Epithelial cell of esophagus (primary cell): Measurements from ENCODE around the gene ACAD11.

Source experiments
- DNase-seq: peaks from one replicate; pipeline ENCODE4 v3.0.0; 2010; ENCODE audit warnings: low read depth
- H3K4me3 ChIP-seq: 2 replicates; pipeline ENCODE4 v1.5.1; 2011; ENCODE audit warnings: mild to moderate bottlenecking, low read length, control low read depth
- CTCF ChIP-seq: IDR thresholded peaks from 2 replicates; pipeline ENCODE4 v1.5.1; 2011; ENCODE audit warnings: low read depth, mild to moderate bottlenecking, low read length, control low read depth, inconsistent platforms; ENCODE audit not compliant: insufficient read depth; ENCODE audit errors: missing control alignments

The ACAD11 gene

DNA sequence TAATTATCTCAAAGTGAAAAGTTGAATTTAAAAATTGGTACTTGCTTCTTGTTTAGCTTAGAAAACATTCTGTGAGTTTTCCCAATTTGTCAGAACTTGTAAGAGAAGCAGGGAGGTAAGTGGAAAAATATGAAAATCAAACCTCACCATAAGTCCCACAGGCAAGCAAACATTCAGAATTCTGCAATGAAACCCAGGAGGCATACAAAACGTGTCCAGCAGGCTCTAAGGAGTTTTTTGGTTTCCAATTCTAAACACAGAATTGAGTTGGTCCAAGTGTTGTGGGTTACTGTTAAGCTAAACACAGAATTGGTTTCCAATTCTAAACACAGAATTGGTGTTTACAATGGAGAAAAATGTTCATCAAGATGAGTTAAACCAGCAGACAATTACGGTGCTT lies 89.6 kb downstream of the ACAD11 start:
- DNase-seq, result no peak
- TF ChIP-seq CTCF, result no peak
- no peak overlapping the region for H3K4me3 ChIP-seq

- DNase-seq, result no peak
- no peak for TF ChIP-seq CTCF
- no peak overlapping the region for H3K4me3 ChIP-seq
These were observed 90.0 kb downstream of the ACAD11 start for GRCh38 chr3:132569580-132569979.

DNA sequence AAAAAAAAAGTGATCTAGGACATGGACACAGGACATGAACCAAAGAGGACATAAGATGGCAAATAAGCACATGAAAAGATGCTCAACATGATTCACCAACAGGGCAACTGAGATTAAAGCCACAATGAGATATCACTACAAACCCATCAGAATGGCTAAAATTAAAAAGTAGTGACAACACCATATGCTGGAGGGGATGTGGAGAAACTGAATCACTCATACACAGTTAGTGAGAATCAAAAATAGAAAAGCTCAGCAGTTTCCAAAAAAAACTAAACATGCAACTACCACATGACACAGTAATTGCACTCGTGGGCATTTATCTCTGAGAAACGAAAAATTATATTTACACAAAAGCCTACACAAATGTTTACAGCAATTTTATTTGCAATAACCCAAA lies 90.5 kb downstream of the ACAD11 start:
- no peak for DNase-seq
- no peak for TF ChIP-seq CTCF
- H3K4me3 ChIP-seq, result no peak overlapping the region

DNA sequence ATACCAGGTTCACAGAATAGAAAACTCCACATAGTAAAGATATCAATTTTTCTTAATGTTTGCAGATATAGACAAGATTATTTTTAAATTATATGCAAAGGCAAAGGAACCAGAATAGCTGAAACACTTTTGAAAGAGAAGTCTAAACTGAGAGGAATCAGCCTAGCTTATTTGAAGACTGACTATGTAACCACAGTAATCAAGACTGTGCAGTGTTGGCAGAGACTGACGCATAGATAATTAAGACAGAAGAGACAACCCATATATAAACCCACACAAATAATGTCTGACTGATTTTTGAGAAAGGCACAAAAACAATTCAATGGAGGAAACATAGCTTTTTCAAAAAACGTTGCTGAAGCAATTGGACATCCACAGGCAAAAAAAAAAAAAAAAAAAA lies 91.2 kb downstream of the ACAD11 start:
- H3K4me3 ChIP-seq, result no peak overlapping the region
- DNase-seq, result no peak
- TF ChIP-seq CTCF, result no peak

DNA sequence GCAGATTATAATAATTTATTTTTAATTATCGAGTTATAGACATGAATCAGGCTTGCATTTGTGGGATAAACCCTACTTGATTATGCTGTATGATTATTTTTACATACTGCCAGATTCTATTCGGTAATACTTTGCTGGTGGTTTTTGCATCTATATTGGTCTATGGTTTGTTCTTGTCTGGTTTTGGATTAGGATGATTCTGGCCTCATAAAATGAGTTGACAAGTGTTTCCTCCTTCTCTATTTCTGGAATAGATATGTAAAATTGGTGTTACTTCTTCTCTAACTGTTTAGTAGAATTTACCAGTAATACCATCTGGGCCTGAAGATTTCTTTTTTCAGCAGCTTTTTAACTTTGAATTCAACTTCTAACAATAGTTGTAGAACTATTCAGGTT lies 95.5 kb downstream of the ACAD11 start:
- no peak for DNase-seq
- H3K4me3 ChIP-seq, result no peak overlapping the region
- no peak for TF ChIP-seq CTCF

GRCh38 chr3:132563420-132564069 lies 96.1 kb downstream of the ACAD11 start:
- no peak for DNase-seq
- no peak overlapping the region for H3K4me3 ChIP-seq
- TF ChIP-seq CTCF, result no peak

GRCh38 chr3:132561003-132561402 lies 98.6 kb downstream of the ACAD11 start:
- H3K4me3 ChIP-seq, result no peak overlapping the region
- TF ChIP-seq CTCF, result no peak
- no peak for DNase-seq
